ENCODE data around the gene MAOA.

Gene MAOA

DNA sequence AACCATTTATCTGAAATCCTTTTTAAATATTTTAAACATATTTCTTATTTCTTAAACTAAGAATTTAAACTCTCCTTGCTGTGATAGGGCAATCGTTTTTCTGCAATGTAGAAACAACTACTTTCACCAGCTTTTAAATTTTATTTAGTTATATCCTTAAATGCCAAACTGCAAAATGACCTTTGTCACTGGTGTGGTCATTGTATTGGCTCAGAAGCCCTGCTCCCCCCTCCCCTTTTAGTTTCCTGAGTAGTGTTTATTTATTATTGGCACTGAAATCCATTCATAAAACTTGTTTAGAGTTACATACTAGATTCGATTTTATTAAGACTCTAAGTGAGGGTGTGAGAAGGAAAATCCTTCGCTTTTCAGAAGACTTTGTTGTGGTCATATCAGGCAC is 23.0 kb downstream of the MAOA start:
- no peak overlapping the region for H3K9ac ChIP-seq (ENCODE audit: low read depth, low read length, poor library complexity)
- H4K91ac ChIP-seq (ENCODE audit: low read depth, low read length, poor library complexity), result no peak overlapping the region
- no peak overlapping the region for H4K8ac ChIP-seq (ENCODE audit: low read depth, low read length)
- H3K4me1 ChIP-seq (ENCODE audit: control insufficient read depth in 2 of 2, insufficient read depth in 1 of 2, low read depth in 1 of 2, low read length in 2 of 2), result peaks cover 0 to 3% of the 10 kb centered on the region in 2 donors
- no peak overlapping the region for H2AK5ac ChIP-seq (ENCODE audit: low read depth, low read length)
- H3K4me2 ChIP-seq (ENCODE audit: insufficient read depth, low read length, poor library complexity, severe bottlenecking), result no peak overlapping the region
- no peak overlapping the region for H3K27ac ChIP-seq (replicated peaks; ENCODE audit: low read length)
- no peak overlapping the region for H3K23ac ChIP-seq (ENCODE audit: low read depth, low read length, poor library complexity)
- no peak overlapping the region for H2BK120ac ChIP-seq (ENCODE audit: low read depth, low read length)
- no peak overlapping the region for H3K14ac ChIP-seq (ENCODE audit: low read length)
- WGBS, 2 donors (ENCODE audit: extremely low coverage in 2 of 2, insufficient read length in 2 of 2, insufficient replicate concordance in 1 of 2), result no CpG with 5 or more reads among the region's 3 CpGs
- no peaks in the 10 kb centered on the region for H3K27me3 ChIP-seq (ENCODE audit: control insufficient read depth in 3 of 3, insufficient read depth in 3 of 3, low read depth in 1 of 3, low read length in 3 of 3)
- no peak for DNase-seq (ENCODE audit: low spot score)
- H3K79me1 ChIP-seq (ENCODE audit: low read depth, low read length), result no peaks in the 10 kb centered on the region
- no peak overlapping the region for H3K4me3 ChIP-seq (ENCODE audit: low read length in 2 of 2)
- no peak overlapping the region for H2BK5ac ChIP-seq (ENCODE audit: low read length)
- no peak overlapping the region for H3K4ac ChIP-seq (ENCODE audit: low read length)
- no peak overlapping the region for H2BK15ac ChIP-seq (ENCODE audit: low read length)
- no peaks in the 10 kb centered on the region for H3K36me3 ChIP-seq (replicated peaks in 1 of 2; ENCODE audit: control insufficient read depth in 2 of 2, insufficient read depth in 2 of 2, low read length in 2 of 2)
- H2AFZ ChIP-seq (ENCODE audit: low read length), result no peak overlapping the region
- H3K18ac ChIP-seq (ENCODE audit: low read length), result no peak overlapping the region
- H3K9me3 ChIP-seq (replicated peaks in 1 of 2; ENCODE audit: control insufficient read depth in 2 of 2, insufficient read depth in 1 of 2, low read depth in 1 of 2, low read length in 2 of 2), result no peaks in the 10 kb centered on the region
- no peak overlapping the region for H2BK12ac ChIP-seq (ENCODE audit: low read length)

DNA sequence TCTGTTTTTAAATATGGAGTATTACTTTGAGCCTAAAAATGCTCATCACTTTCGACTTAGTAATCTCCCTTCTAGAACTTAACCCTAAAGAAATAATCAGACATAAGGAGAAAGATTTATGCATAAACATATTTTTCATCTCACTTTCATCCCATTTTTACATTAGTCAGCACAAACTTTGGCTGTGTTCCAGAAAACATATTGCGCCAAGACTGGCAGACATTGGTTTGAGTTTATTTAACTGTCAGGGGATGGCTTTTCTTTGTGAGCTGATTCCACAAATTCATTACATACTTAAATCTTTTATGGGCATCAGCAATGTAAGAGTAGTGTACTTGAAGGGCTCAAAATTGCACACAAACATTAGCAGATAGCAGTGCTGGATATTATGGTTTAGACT is 23.7 kb downstream of the MAOA start:
- H2BK120ac ChIP-seq (ENCODE audit: low read depth, low read length), result no peak overlapping the region
- H3K4me2 ChIP-seq (ENCODE audit: insufficient read depth, low read length, poor library complexity, severe bottlenecking), result no peak overlapping the region
- no peak overlapping the region for H2BK15ac ChIP-seq (ENCODE audit: low read length)
- DNase-seq (ENCODE audit: low spot score), result no peak
- H3K27ac ChIP-seq (replicated peaks; ENCODE audit: low read length), result no peak overlapping the region
- no peak overlapping the region for H4K91ac ChIP-seq (ENCODE audit: low read depth, low read length, poor library complexity)
- H4K8ac ChIP-seq (ENCODE audit: low read depth, low read length), result no peak overlapping the region
- no CpG with 5 or more reads among the region's 2 CpGs for WGBS, 2 donors (ENCODE audit: extremely low coverage in 2 of 2, insufficient read length in 2 of 2, insufficient replicate concordance in 1 of 2)
- no peak overlapping the region for H2AK5ac ChIP-seq (ENCODE audit: low read depth, low read length)
- H2BK5ac ChIP-seq (ENCODE audit: low read length), result no peak overlapping the region
- no peaks in the 10 kb centered on the region for H3K27me3 ChIP-seq (ENCODE audit: control insufficient read depth in 3 of 3, insufficient read depth in 3 of 3, low read depth in 1 of 3, low read length in 3 of 3)
- no peaks in the 10 kb centered on the region for H3K9me3 ChIP-seq (replicated peaks in 1 of 2; ENCODE audit: control insufficient read depth in 2 of 2, insufficient read depth in 1 of 2, low read depth in 1 of 2, low read length in 2 of 2)
- no peak overlapping the region for H3K23ac ChIP-seq (ENCODE audit: low read depth, low read length, poor library complexity)
- H3K36me3 ChIP-seq (replicated peaks in 1 of 2; ENCODE audit: control insufficient read depth in 2 of 2, insufficient read depth in 2 of 2, low read length in 2 of 2), result no peaks in the 10 kb centered on the region
- H3K9ac ChIP-seq (ENCODE audit: low read depth, low read length, poor library complexity), result no peak overlapping the region
- peaks cover 0 to 3% of the 10 kb centered on the region in 2 donors for H3K4me1 ChIP-seq (ENCODE audit: control insufficient read depth in 2 of 2, insufficient read depth in 1 of 2, low read depth in 1 of 2, low read length in 2 of 2)
- H3K14ac ChIP-seq (ENCODE audit: low read length), result no peak overlapping the region
- H2BK12ac ChIP-seq (ENCODE audit: low read length), result no peak overlapping the region
- H3K18ac ChIP-seq (ENCODE audit: low read length), result no peak overlapping the region
- H2AFZ ChIP-seq (ENCODE audit: low read length), result no peak overlapping the region
- no peak overlapping the region for H3K4me3 ChIP-seq (ENCODE audit: low read length in 2 of 2)
- H3K79me1 ChIP-seq (ENCODE audit: low read depth, low read length), result no peaks in the 10 kb centered on the region
- no peak overlapping the region for H3K4ac ChIP-seq (ENCODE audit: low read length)

GRCh38 chrX:43682726-43683125 is 26.6 kb downstream of the MAOA start:
- no peak overlapping the region for H3K4me2 ChIP-seq (ENCODE audit: insufficient read depth, low read length, poor library complexity, severe bottlenecking)
- no peak overlapping the region for H3K9ac ChIP-seq (ENCODE audit: low read depth, low read length, poor library complexity)
- no peak overlapping the region for H4K91ac ChIP-seq (ENCODE audit: low read depth, low read length, poor library complexity)
- H3K79me1 ChIP-seq (ENCODE audit: low read depth, low read length), result no peaks in the 10 kb centered on the region
- no peak overlapping the region for H2BK15ac ChIP-seq (ENCODE audit: low read length)
- no peaks in the 10 kb centered on the region for H3K9me3 ChIP-seq (replicated peaks in 1 of 2; ENCODE audit: control insufficient read depth in 2 of 2, insufficient read depth in 1 of 2, low read depth in 1 of 2, low read length in 2 of 2)
- H3K4me1 ChIP-seq (ENCODE audit: control insufficient read depth in 2 of 2, insufficient read depth in 1 of 2, low read depth in 1 of 2, low read length in 2 of 2), result no peaks in the 10 kb centered on the region
- H2BK5ac ChIP-seq (ENCODE audit: low read length), result no peak overlapping the region
- no peak overlapping the region for H3K18ac ChIP-seq (ENCODE audit: low read length)
- no peak overlapping the region for H2BK120ac ChIP-seq (ENCODE audit: low read depth, low read length)
- H2AFZ ChIP-seq (ENCODE audit: low read length), result no peak overlapping the region
- H3K27me3 ChIP-seq (ENCODE audit: control insufficient read depth in 3 of 3, insufficient read depth in 3 of 3, low read depth in 1 of 3, low read length in 3 of 3), result no peaks in the 10 kb centered on the region
- no peak overlapping the region for H2BK12ac ChIP-seq (ENCODE audit: low read length)
- H2AK5ac ChIP-seq (ENCODE audit: low read depth, low read length), result no peak overlapping the region
- H3K27ac ChIP-seq (replicated peaks; ENCODE audit: low read length), result no peak overlapping the region
- no peak overlapping the region for H3K14ac ChIP-seq (ENCODE audit: low read length)
- no peak overlapping the region for H4K8ac ChIP-seq (ENCODE audit: low read depth, low read length)
- H3K36me3 ChIP-seq (replicated peaks in 1 of 2; ENCODE audit: control insufficient read depth in 2 of 2, insufficient read depth in 2 of 2, low read length in 2 of 2), result no peaks in the 10 kb centered on the region
- no peak overlapping the region for H3K23ac ChIP-seq (ENCODE audit: low read depth, low read length, poor library complexity)
- no peak overlapping the region for H3K4me3 ChIP-seq (ENCODE audit: low read length in 2 of 2)
- no peak for DNase-seq (ENCODE audit: low spot score)
- H3K4ac ChIP-seq (ENCODE audit: low read length), result no peak overlapping the region

DNA sequence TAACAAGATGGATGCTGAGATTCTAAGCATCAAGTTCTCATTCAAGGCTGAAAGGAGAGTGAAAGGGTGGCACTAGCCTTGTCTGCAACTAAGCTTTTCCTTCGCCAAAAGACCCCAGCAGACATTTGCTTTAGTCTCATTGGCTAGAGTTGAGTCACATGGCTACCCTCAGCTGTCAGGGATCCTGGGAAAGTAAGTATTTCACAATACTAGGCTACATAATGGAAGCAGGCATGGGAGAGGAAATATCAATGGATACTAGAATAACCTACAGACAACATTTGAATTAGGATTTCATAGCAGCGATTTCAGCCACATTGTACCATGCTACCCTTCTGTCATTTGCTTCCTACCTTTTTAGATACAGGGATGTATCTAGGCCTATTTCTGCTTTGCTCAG is 29.1 kb downstream of the MAOA start:
- H3K4me2 ChIP-seq (ENCODE audit: insufficient read depth, low read length, poor library complexity, severe bottlenecking), result no peak overlapping the region
- H4K8ac ChIP-seq (ENCODE audit: low read depth, low read length), result no peak overlapping the region
- H3K27me3 ChIP-seq (ENCODE audit: control insufficient read depth in 3 of 3, insufficient read depth in 3 of 3, low read depth in 1 of 3, low read length in 3 of 3), result no peaks in the 10 kb centered on the region
- no peak overlapping the region for H3K14ac ChIP-seq (ENCODE audit: low read length)
- no peaks in the 10 kb centered on the region for H3K4me1 ChIP-seq (ENCODE audit: control insufficient read depth in 2 of 2, insufficient read depth in 1 of 2, low read depth in 1 of 2, low read length in 2 of 2)
- no peak overlapping the region for H2BK12ac ChIP-seq (ENCODE audit: low read length)
- H2AFZ ChIP-seq (ENCODE audit: low read length), result no peak overlapping the region
- no peak for DNase-seq (ENCODE audit: low spot score)
- no peak overlapping the region for H3K18ac ChIP-seq (ENCODE audit: low read length)
- H3K4me3 ChIP-seq (ENCODE audit: low read length in 2 of 2), result no peak overlapping the region
- no peaks in the 10 kb centered on the region for H3K36me3 ChIP-seq (replicated peaks in 1 of 2; ENCODE audit: control insufficient read depth in 2 of 2, insufficient read depth in 2 of 2, low read length in 2 of 2)
- H2AK5ac ChIP-seq (ENCODE audit: low read depth, low read length), result no peak overlapping the region
- no peaks in the 10 kb centered on the region for H3K79me1 ChIP-seq (ENCODE audit: low read depth, low read length)
- no peak overlapping the region for H2BK15ac ChIP-seq (ENCODE audit: low read length)
- no peak overlapping the region for H4K91ac ChIP-seq (ENCODE audit: low read depth, low read length, poor library complexity)
- H3K4ac ChIP-seq (ENCODE audit: low read length), result no peak overlapping the region
- no peak overlapping the region for H2BK120ac ChIP-seq (ENCODE audit: low read depth, low read length)
- H3K27ac ChIP-seq (replicated peaks; ENCODE audit: low read length), result no peak overlapping the region
- no peaks in the 10 kb centered on the region for H3K9me3 ChIP-seq (replicated peaks in 1 of 2; ENCODE audit: control insufficient read depth in 2 of 2, insufficient read depth in 1 of 2, low read depth in 1 of 2, low read length in 2 of 2)
- no CpG with 5 or more reads among the region's 2 CpGs for WGBS, 2 donors (ENCODE audit: extremely low coverage in 2 of 2, insufficient read length in 2 of 2, insufficient replicate concordance in 1 of 2)
- H2BK5ac ChIP-seq (ENCODE audit: low read length), result no peak overlapping the region
- H3K9ac ChIP-seq (ENCODE audit: low read depth, low read length, poor library complexity), result no peak overlapping the region
- H3K23ac ChIP-seq (ENCODE audit: low read depth, low read length, poor library complexity), result no peak overlapping the region

Measured in neuronal stem cell (in vitro differentiated cells).